GM21529 (cell line): Measurements from ENCODE around the gene COLGALT1.
A peak's percentile ranks its signal among the peaks of the same experiment; 100 is the strongest.
"Not testable (repeated sequence)": the region's sequence is repeated elsewhere in the genome, so short reads cannot be mapped to it uniquely, and the experiment has no call there.

Experiments
- ATAC-seq: cut with Tn5 transposase; IDR thresholded peaks from one replicate; pipeline ENCODE4 v1.9.1; 2021; ENCODE audit not compliant: unreplicated experiment

COLGALT1 gene

DNA sequence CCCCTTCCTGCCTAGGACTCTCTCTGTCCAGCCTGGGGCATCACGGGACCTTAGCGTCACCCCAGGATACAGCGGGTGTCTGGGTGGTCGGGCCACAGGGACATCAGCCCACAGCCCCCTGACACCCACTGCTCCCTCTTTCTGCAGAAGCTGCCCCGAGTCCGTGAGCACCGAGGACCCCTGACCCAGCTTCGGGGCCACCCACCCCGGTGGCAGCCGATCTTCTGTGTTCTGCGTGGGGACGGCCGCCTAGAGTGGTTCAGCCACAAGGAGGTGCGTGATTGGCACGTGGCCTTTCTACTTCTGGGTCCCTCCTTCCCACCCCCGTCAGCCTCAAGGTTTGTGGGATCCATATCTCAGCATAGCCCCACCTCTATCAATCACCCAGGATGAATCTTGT lies 23.3 kb upstream of the COLGALT1 start:
- ATAC-seq, result no peak

DNA sequence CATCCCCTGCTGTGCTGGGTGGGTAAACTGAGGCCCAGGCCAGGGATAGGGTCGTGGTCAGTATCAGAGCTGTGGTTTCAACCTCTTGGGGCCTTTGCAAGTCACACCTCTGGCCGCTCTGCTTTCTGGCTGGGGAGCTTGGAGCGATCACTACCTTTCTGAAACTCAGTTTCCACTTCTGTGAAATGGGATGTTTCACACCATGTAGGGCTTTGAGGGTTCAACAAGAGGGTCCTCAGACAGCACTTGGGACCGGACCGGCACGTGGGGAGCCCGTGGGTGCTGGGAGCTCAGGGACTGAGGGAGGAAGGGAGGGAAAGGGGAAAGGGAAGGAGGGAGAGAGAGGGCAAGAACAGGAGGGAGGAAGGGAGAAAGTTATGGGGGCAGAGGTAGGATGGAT lies 22.9 kb upstream of the COLGALT1 start:
- no peak for ATAC-seq

DNA sequence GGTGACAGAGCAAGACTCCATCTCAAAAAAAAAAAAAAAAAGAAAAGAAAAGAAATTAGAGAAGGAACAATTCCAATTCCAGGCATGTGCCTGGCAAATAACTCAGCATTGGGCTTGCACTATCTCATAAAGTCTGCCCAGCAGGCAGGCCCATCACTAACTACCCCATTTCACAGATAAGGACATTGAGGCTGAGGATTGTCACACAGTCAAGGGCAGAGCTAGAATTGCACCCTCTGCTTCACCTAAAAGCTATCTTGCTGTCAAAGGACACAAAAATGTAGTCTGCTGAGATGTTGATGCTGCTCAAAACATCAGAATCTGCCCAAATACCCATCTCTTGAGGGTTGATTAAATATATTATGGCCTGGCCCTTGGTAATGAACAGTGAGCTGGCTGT lies 20.7 kb upstream of the COLGALT1 start:
- ATAC-seq, result no peak

DNA sequence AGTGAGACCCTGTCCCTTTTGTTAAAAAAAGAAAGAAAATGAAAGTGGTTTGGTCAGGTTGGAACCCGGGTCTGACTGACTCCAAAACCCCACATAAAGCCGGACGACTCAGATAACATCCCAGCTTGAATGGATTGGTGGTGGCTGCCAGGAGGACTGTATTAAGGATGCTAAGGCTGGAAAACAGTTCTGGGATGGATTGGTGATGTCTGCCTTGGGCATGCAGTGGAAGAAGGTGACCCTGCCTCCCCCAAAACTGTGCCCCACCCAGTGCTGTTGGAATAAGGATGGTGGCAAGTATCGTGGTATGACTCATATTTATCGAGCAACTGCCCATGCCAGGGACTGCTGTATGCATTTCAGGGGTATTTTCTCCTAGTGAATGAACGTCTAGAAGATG lies 18.5 kb upstream of the COLGALT1 start:
- ATAC-seq, result no peak

DNA sequence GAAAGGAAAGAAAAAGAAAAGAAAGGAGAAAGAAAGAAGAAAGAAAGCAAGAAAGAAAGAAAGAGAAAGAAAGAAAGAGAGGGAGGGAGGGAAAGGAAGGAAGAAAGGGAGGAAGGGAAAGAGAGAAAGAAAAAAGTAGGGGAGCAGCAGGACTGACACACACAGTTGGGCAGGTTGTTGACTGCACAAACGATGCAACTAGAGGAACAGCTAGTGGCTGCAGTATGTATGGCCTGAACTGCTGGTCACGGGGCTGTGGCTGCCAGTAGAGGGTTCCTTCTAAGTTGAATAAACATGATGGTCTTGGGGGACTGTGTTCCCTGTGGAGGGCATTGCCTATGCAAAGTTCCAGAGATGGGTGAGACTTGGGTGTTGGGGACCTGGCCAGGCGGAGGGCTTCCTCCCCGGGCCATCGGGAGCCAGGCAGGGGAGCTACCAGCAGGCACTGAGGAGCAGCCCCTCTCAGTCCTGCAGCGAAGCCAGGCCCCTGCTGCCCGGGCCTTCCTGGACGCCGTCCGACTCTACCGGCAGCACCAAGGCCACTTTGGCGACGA lies 16.7 kb upstream of the COLGALT1 start:
- ATAC-seq, result no peak

DNA sequence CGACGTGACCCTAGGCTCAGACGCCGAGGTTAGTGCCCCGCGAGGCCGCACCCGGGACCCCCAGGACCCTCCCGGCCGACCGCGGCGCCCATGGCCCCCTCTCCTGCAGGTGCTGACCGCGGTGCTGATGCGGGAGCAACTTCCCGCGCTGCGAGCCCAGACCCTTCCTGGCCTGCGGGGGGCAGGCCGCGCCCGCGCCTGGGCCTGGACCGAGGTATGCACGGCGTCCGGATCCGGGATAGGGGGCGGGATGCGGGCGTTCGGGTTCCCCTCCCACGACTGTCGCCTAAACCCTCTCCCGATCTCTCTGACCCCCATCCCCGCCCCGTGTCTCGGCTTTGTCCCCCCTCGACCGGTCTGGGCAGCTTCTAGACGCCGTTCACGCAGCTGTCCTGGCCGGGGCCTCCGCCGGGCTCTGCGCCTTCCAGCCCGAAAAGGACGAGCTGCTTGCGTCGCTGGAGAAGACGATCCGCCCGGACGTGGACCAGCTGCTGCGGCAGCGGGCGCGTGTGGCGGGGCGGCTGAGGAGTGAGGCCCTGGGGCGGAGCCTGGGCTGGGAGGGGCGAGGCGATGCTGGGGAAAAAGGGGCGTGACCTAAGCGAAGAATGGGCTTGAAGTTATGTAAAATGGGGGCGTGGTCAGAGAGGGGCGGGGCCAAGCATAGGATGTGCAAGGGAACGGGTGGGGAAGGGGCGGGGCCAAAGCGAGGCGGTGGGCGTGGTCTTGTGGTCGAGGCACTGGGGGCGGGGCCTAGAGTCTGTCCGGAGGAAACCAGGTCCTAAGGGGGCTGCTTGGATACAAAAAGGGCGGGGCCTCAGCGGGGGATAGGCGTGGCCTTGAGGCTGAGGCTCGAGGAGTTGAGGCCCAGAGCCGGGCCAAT lies 16.0 kb upstream of the COLGALT1 start:
- ATAC-seq, result peak; percentile 77

DNA sequence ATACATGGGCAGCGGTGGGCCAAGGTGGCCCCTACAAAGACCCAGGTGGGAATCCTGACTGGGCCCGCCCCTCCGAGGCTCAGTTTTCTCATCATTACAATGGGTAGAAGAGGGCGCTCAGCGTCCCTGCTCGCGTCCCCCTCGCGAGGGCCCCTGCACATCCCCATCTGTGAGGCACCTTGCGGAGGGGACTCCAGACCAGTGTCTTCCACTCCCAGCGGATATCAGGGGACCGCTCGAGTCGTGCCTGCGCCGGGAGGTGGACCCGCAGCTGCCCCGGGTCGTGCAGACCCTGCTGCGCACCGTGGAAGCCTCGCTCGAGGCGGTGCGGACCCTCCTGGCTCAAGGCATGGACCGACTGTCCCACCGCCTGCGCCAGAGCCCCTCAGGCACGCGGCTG lies 15.3 kb upstream of the COLGALT1 start:
- no peak for ATAC-seq

DNA sequence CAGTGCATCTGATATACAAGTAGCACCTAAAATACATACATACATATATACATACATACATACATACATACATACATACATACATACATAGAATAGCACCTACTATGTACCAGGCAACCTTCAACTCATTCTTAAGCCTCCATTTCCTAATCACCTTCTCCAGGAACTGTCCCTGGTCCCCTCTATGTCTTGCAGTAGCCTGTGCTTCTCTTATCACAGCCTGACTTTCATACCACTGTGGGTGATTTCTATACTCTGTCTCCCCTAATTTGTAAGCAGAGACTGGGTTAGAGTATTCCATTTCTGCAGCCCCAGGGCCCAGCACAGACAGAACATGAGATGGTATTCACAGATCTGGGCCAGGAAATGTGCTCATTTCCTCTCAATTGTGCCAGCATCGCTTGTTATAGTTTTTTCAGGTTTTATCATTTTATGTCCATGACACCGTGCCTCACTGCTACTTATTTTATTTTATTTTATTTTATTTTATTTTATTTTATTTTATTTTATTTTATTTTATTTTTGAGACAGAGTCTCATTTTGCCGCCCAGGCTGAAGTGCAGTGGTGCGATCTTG lies 14.2 kb upstream of the COLGALT1 start:
- no peak for ATAC-seq

DNA sequence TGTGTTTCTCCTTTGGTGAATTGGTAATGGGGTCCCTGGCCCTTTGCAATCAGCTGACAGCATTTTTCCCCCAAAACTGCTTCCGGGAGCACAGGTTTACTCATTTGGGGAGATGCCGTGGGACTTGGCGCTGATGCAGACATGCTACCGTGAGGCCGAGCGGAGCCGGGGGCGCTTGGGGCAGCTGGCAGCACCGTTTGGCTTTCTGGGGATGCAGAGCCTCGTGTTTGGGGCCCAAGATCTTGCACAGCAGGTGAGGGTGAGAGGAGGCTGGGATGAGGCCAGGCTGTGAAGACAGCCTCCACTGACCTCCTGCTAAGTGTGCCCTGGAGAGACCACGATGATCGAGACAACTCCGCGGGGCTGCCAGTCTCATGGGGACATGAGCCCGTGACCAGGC lies 13.4 kb upstream of the COLGALT1 start:
- no peak for ATAC-seq

DNA sequence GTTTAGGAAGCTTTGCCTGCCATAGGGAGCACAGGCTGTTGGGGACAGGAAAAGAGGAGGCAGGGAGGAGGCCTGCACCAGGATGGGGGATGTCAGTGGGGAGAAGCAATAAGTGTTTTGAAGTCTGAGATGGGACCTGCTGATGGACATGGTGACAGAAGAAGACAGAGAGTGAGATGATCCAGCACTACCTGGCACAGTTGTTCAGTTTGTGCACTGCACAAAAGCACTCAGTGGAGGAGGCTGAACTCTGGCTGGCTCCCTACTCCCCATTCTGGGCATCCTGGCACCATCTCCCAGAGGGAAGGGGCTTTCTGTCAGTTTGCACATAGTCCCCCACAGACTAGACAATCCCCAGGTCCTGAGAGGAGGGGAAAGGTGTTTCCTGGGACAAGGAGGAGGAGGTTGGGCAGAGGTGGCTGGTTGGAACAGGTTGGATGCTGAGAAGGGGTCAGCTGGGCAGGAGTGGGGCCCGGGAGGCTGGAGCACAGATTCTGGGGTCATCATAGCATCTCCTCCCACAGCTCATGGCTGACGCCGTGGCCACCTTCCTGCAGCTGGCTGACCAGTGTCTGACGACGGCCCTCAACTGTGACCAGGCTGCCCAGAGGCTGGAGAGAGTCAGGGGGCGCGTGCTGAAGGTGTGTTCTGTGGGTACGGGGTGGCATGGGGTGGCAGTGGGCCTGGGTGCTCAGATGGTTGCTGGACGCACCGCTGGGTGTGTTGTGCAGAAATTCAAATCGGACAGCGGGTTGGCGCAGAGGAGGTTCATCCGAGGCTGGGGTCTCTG lies 12.5 kb upstream of the COLGALT1 start:
- ATAC-seq, result no peak

DNA sequence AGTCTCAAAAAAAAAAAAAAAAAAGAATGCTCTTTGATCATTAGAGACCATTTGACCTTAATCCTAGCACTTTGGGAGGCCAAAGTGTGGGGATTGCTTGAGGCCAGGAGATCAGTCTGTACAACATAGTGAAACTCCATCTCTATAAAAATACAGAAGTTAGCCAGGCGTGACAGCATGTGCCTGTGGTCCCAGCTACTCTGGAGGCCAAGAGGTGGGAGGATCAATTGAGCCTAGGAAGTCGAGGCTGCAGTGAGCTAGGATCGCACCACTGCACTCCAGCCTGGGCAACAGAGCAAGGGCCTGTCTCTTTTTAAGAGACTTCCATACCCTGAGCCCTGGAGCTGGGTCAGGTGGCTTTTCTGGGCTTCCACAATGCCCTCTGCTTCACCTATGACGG lies 11.5 kb upstream of the COLGALT1 start:
- no peak for ATAC-seq

DNA sequence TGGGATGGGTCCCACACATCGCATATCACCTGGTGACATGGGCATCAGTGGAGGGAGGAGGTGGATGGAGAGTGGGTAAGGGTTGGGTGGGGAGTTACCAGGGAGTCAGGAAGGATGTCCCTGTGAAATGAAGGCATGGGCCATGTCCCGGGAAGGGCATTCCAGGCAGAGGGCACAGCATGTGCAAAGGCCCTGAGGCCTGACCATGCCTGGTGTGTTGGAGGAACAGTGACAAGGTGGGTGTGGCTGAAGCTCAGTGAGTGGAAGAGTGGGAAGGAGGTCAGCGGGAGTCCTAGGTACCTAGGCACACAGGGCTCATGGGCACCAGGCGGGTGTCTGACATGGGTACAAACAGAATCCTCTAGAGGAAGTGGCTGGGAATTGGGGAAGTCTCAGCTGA lies 11.0 kb upstream of the COLGALT1 start:
- ATAC-seq, result no peak

DNA sequence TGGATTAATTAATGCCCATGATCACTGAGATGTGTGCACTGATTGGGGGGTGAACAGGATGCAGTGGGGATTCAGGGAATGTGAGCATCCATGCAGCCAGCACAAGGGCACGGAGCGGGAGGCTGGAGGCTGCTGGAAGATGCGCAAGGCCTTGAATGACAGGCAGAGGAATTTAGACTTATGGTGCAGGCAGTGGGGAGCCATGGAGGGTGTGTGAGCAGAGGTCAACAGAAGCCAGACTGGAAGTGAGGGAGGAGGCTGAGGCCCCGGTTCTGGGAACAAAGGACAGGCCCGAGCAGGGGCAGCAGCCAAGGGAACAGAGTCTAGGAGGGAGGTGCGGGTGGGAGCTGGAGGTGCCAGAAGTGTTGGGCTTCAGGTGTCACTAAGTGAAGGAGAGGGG lies 7.3 kb upstream of the COLGALT1 start:
- no peak for ATAC-seq

DNA sequence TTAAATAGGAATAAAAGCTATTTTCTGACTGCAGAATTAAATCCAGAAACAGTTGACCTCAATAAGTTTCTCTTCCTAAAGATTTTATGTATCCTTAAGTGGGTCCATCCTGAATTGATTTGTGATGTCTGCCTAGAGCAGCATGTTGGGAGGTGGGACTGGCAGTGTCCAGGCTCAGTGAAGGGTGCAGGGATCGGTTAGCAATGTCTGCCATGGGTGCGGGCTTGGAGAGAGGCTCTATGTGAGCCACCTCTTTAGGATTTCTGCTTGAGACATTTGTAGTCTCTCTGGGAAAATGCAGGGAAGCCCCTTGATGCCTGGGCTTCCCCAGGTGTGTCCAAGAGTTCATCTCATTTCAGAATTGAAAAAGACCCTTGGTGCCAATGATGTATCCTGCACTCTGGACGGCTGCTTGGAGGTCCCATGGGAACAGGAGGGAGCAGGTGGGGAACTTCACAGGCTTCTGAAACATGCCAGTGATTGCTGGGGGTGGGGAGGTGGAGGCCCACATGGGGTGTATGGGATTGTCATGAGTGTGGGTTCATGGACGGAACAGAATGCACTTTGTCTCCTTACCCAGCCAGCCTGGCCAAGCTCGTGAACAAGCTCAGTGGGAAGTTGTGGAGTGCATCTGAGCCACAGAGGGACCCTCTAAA lies 6.2 kb upstream of the COLGALT1 start:
- no peak for ATAC-seq

DNA sequence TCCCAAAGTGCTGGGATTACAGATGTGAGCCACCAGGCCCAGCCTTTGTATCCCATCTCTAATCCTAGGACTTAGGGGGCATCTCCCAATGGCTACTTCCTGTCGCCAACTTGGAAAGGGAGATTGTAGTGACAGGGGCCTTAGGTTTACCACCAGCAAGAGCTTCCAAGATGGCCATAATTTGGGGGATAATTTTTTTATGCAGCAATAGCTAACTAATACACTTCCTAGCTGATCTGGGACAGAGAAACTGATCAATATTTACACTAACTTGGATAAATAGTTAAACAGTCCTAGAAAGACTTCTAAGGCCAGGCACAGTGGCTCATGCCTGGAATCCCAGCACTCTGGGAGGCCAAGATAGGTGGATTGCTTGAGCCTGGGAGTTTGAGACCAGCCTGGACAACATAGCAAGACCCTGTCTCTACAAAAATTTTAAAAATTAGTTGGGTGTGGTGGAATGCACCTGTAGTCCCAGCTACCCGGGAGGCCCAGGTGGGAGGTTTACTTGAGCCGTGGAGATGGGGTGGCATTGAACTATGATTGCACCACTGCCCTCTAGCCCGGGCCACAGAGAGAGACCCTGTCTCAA lies 5.3 kb upstream of the COLGALT1 start:
- no peak for ATAC-seq

DNA sequence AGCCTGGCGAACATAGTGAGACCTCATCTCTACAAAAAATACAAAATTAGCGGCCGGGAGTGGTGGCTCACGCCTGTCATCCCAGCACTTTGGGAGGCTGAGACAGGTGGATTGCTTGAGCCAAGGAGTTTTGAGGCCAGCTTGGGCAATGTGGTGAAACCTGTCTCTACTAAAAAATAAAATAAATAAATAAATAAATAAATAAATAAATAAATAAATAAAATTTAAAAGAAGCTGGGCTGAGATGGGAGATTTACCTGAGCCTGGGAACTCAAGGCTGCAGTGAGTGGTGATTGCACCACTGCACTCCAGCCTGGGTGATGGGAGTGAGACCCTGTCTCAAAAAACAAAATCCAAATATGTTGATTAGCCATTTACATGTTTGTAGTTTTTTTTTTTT lies 2.7 kb upstream of the COLGALT1 start:
- ATAC-seq, result not testable (repeated sequence)

DNA sequence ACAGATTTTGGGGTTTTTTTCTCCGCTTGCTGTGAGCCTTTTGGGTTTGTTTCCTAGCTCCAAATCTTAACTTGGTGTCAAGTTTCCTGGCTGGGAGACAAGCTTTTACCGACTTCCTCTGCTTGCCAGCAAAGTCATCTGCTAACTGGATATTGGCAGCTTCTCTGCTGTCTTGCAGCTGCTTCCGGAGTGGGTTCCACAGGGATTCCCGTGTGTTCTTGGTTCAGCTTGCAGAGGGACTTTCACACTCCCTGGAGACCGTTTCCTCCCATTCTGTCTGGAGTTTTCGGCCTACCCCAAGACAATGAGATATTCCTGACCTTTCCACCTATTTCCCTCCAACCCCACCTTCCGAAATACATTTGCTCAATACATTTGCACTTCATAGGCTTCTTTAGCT lies 2.2 kb upstream of the COLGALT1 start:
- no peak for ATAC-seq

DNA sequence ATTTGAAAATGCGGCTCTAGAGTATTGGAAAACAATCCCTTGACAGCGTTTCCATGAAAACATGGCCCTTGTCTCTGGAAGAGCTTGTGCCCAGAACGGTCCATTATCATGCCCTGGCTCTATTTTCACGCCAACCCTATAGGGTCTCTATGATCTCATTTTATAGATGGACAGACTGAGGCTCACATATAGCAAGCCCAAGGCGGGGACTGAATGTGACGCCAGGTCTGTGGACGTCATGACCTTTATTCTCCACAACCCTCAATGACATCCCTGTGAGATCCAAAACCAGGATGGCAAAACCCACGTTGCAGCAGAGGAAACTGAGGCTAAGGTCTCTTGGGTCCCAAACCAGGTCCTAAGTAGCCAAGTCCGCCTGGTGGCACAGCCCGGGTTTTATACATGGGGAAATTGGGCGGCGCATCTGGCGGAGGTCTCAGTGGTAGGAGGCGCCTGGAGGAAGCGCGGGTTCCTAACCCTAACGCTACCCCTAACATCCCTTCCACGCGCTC lies 425 bp upstream of the COLGALT1 start:
- no peak for ATAC-seq

DNA sequence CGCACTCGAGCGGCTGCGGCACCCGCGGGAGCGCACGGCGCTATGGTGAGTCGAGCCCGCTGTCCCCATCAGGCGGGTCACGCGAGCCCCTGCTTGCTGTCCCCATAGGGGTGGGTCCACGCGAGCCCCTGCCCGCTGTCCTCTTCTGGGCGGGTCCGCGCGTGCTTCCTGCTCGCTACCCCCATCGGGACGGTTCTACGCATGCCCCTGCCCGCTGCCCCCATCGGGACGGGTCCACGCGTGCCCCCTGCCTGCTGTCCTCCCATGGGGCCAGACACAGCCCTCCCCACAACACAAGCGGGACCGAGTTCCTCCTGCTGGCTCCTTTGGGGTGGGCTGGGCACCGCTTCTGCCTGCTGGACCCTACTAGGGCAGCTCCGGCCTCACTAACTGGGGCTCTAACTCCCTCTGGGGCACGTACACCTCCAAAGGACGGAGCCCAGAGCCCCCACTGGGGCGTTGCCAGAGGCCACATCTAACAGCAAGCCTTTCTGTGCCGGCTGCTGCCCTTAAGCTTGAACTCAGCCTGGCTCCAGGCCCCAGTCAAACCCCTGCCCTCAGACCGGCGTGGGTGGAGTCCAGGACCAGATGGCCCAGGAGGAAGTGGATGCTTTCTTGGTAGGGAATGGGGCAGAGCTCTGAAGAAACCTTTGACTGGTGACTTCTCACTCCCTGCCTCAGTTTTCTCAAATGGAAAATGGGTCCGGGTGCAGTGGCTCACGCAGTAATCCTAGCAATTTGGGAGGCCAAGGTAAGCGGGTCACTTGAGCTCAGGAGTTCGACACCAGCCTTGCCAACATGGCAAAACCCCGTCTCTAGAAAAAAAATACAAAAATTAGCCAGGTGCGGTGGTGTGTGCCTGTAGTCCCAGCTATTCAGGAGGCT lies 722 bp downstream of the COLGALT1 start:
- peak; percentile 26 for ATAC-seq

DNA sequence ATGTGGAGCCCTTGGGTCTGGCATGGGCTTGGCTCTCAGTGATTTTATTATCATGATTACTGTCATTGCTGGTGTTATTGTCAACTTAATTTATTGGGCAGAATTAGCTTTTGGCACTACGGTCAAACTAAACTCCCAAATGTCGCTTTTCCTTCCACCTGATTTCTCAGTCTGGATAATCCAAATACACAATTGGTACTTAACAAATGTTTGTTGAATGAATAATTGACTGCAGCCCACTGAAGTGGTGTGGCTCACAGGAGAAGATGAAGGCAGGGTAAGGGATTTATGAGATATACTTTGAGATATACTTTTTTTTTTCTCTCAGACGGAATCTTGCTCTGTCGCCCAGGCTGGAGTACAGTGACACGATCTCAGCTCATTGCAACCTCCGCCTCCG lies 1.5 kb downstream of the COLGALT1 start:
- ATAC-seq, result no peak
